Neuronal stem cell (in vitro differentiated cells): Measurements from ENCODE around the gene SCUBE2.

Source experiments
- DNase-seq: peaks from one replicate; pipeline ENCODE4 v3.0.0-alpha.2; 2013; ENCODE audit warnings: low spot score
- H2AFZ ChIP-seq: one replicate; pipeline ENCODE4 v1.6.1; 2013; ENCODE audit warnings: mild to moderate bottlenecking, low read length, inconsistent platforms
- H2AK5ac ChIP-seq: 2 replicates; pipeline ENCODE4 v1.6.1; 2013; ENCODE audit warnings: low read depth, mild to moderate bottlenecking, inconsistent platforms, low read length, moderate library complexity, mixed read lengths
- H2BK120ac ChIP-seq: 2 replicates; pipeline ENCODE4 v1.6.1; 2013; ENCODE audit warnings: low read depth, mild to moderate bottlenecking, inconsistent platforms, low read length, moderate library complexity, mixed read lengths
- H2BK12ac ChIP-seq: one replicate; pipeline ENCODE4 v1.6.1; 2013; ENCODE audit warnings: low read length, inconsistent platforms
- H2BK15ac ChIP-seq: 2 replicates; pipeline ENCODE4 v1.6.1; 2013; ENCODE audit warnings: mild to moderate bottlenecking, low read length, inconsistent platforms, mixed read lengths
- H2BK5ac ChIP-seq: one replicate; pipeline ENCODE4 v1.6.1; 2013; ENCODE audit warnings: inconsistent platforms, mild to moderate bottlenecking, low read length, moderate library complexity
- H3K14ac ChIP-seq: one replicate; pipeline ENCODE4 v1.6.1; 2013; ENCODE audit warnings: low read length, inconsistent platforms
- H3K18ac ChIP-seq: 2 replicates; pipeline ENCODE4 v1.6.1; 2013; ENCODE audit warnings: low read length, inconsistent platforms
- H3K23ac ChIP-seq: 2 replicates; pipeline ENCODE4 v1.6.1; 2013; ENCODE audit warnings: low read depth, mild to moderate bottlenecking, mixed read lengths, low read length, inconsistent platforms; ENCODE audit not compliant: poor library complexity
- H3K27ac ChIP-seq: replicated peaks from 3 replicates; pipeline ENCODE4 v1.5.1; 2013; ENCODE audit warnings: low read length, inconsistent platforms
- H3K27me3 ChIP-seq, 3 experiments: 2 replicates each; pipeline ENCODE4 v1.6.1; 2013; ENCODE audit warnings: low read length in 3 of 3, mild to moderate bottlenecking in 2 of 3, inconsistent platforms in 1 of 3, low read depth in 1 of 3, mixed read lengths in 1 of 3, moderate library complexity in 1 of 3; ENCODE audit not compliant: control insufficient read depth in 3 of 3, insufficient read depth in 3 of 3
- H3K36me3 ChIP-seq, 2 donors: replicated peaks in 1 of 2; 2 replicates each; pipeline ENCODE4 v1.6.1; 2013; ENCODE audit warnings: low read length in 2 of 2; ENCODE audit not compliant: control insufficient read depth in 2 of 2, insufficient read depth in 2 of 2
- H3K4ac ChIP-seq: 2 replicates; pipeline ENCODE4 v1.6.1; 2013; ENCODE audit warnings: inconsistent platforms, mild to moderate bottlenecking, low read length, moderate library complexity
- H3K4me1 ChIP-seq, 2 donors: 1 replicate in 1 of 2; 2 replicates in 1 of 2; pipeline ENCODE4 v1.6.1; 2013; ENCODE audit warnings: low read length in 2 of 2, low read depth in 1 of 2; ENCODE audit not compliant: control insufficient read depth in 2 of 2, insufficient read depth in 1 of 2
- H3K4me2 ChIP-seq: one replicate; pipeline ENCODE4 v1.6.1; 2013; ENCODE audit warnings: mild to moderate bottlenecking, low read length, inconsistent platforms; ENCODE audit not compliant: insufficient read depth, poor library complexity, severe bottlenecking
- H3K4me3 ChIP-seq, 2 donors: 2 replicates each; pipeline ENCODE4 v1.5.1; 2013; ENCODE audit warnings: low read length in 2 of 2, mild to moderate bottlenecking in 2 of 2, inconsistent platforms in 1 of 2, moderate library complexity in 1 of 2
- H3K79me1 ChIP-seq: one replicate; pipeline ENCODE4 v1.6.1; 2013; ENCODE audit warnings: low read depth, mild to moderate bottlenecking, inconsistent platforms, low read length, moderate library complexity
- H3K9ac ChIP-seq: one replicate; pipeline ENCODE4 v1.6.1; 2013; ENCODE audit warnings: mild to moderate bottlenecking, low read depth, low read length, inconsistent platforms; ENCODE audit not compliant: poor library complexity
- H3K9me3 ChIP-seq, 2 donors: replicated peaks in 1 of 2; 2 replicates each; pipeline versions ENCODE3 to v1.6.1; 2013; ENCODE audit warnings: low read length in 2 of 2, mild to moderate bottlenecking in 2 of 2, inconsistent platforms in 1 of 2, low read depth in 1 of 2, mixed read lengths in 1 of 2, moderate library complexity in 1 of 2; ENCODE audit not compliant: control insufficient read depth in 2 of 2, insufficient read depth in 1 of 2
- H4K8ac ChIP-seq: one replicate; pipeline ENCODE4 v1.6.1; 2013; ENCODE audit warnings: low read depth, mild to moderate bottlenecking, inconsistent platforms, low read length, moderate library complexity
- H4K91ac ChIP-seq: one replicate; pipeline ENCODE4 v1.6.1; 2013; ENCODE audit warnings: low read length, low read depth, mild to moderate bottlenecking, inconsistent platforms; ENCODE audit not compliant: poor library complexity
- WGBS, 2 donors: extraction: QIAGEN DNeasy Blood & Tissue Kit; methylation state at CpG; one replicate each; pipeline ENCODE4 v1.1.7; 2013; ENCODE audit warnings: missing lambda C conversion rate in 2 of 2, mixed read lengths in 1 of 2; ENCODE audit not compliant: insufficient read length in 2 of 2, insufficient replicate concordance in 1 of 2; ENCODE audit errors: extremely low coverage in 2 of 2; 5-methylcytosine and 5-hydroxymethylcytosine counted together

The SCUBE2 gene

GRCh38 chr11:9092072-9092471, 673 bp upstream of the SCUBE2 start:
- Histone ChIP-seq H3K36me3 (no peaks in the 10 kb centered on the region), H3K14ac (no peak overlapping the region), H2AK5ac (no peak overlapping the region), H2BK120ac (no peak overlapping the region), H3K79me1 (no peaks in the 10 kb centered on the region), H4K8ac (no peak overlapping the region), H3K4ac (no peak overlapping the region), H2BK12ac (no peak overlapping the region), H3K9ac (no peak overlapping the region), H3K4me3 (peak overlapping the region in 1 of 2 donors; percentile 41), H2BK15ac (no peak overlapping the region), H3K4me1 (peaks cover 4 to 5% of the 10 kb centered on the region in 2 donors), H2AFZ (peak overlapping the region; percentile 70), H3K27me3 (peaks cover 0 to 56% (median 18%) of the 10 kb centered on the region in 3 experiments), H3K23ac (no peak overlapping the region), H4K91ac (no peak overlapping the region), H3K9me3 (no peaks in the 10 kb centered on the region), H3K18ac (no peak overlapping the region), H3K27ac (no peak overlapping the region), H3K4me2 (no peak overlapping the region), H2BK5ac (no peak overlapping the region)
- DNase-seq: no peak
- whole genome bisulfite sequencing, 2 donors: no CpG with 5 or more reads among the region's 4 CpGs

- H3K79me1 ChIP-seq: no peaks in the 10 kb centered on the region
- peak overlapping the region; percentile 90 for H3K4me2 ChIP-seq
- no peak overlapping the region for H2BK5ac ChIP-seq
- H4K8ac ChIP-seq: no peak overlapping the region
- no peaks in the 10 kb centered on the region for H3K36me3 ChIP-seq
- H3K27me3 ChIP-seq: peaks cover 0 to 57% (median 18%) of the 10 kb centered on the region in 3 experiments
- no peak overlapping the region for H2BK12ac ChIP-seq
- H2AK5ac ChIP-seq: no peak overlapping the region
- no peak for DNase-seq
- no peak overlapping the region for H3K23ac ChIP-seq
- WGBS, 2 donors: no CpG with 5 or more reads among the region's 20 CpGs
- no peak overlapping the region for H3K4ac ChIP-seq
- no peak overlapping the region for H4K91ac ChIP-seq
- peak overlapping the region; percentile 73 for H2BK15ac ChIP-seq
- peak overlapping the region; percentile 80 for H3K9ac ChIP-seq
- H3K4me1 ChIP-seq: peaks cover 4 to 5% of the 10 kb centered on the region in 2 donors
- H3K27ac ChIP-seq: no peak overlapping the region
- peak overlapping the region; percentile 95 for H2AFZ ChIP-seq
- no peaks in the 10 kb centered on the region for H3K9me3 ChIP-seq
- no peak overlapping the region for H2BK120ac ChIP-seq
- peak overlapping the region; percentile 91 for H3K18ac ChIP-seq
- H3K14ac ChIP-seq: no peak overlapping the region
- H3K4me3 ChIP-seq: peak overlapping the region; percentile 41 to 84
Observed at GRCh38 chr11:9090488-9091043, 833 bp downstream of the SCUBE2 start.

DNA sequence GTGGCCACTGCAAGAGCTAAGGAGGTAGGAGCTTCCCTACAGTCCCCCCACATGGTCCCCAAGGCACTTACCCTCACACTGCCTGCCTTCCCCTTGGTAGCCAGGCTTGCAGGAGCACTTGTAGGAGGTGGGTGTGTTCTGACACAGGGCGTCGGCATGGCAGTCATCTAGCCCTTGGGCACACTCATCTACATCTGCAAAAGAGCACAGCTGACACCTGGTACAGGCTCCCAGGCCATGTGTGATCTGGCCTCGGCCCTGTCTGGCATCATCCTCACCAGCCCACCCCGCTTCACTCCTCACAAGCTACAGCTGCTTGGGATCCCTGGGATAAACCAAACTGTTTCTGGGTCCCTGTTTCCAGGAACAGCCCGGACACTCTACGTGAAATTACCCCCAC, 1.8 kb downstream of the SCUBE2 start:
- Histone ChIP-seq H3K27ac (no peak overlapping the region), H4K8ac (no peak overlapping the region), H3K18ac (peak overlapping the region; percentile 27), H3K4ac (no peak overlapping the region), H3K79me1 (no peaks in the 10 kb centered on the region), H2AK5ac (no peak overlapping the region), H2BK5ac (no peak overlapping the region), H3K36me3 (no peaks in the 10 kb centered on the region), H4K91ac (no peak overlapping the region), H2AFZ (no peak overlapping the region), H3K23ac (peak overlapping the region; percentile 7), H3K4me3 (no peak overlapping the region), H2BK15ac (no peak overlapping the region), H3K27me3 (peaks cover 0 to 61% (median 18%) of the 10 kb centered on the region in 3 experiments), H3K4me1 (peaks cover 4 to 5% of the 10 kb centered on the region in 2 donors), H2BK120ac (no peak overlapping the region), H3K4me2 (no peak overlapping the region), H2BK12ac (no peak overlapping the region), H3K9ac (no peak overlapping the region), H3K9me3 (no peaks in the 10 kb centered on the region), H3K14ac (no peak overlapping the region)
- WGBS, 2 donors: no CpG with 5 or more reads among the region's 6 CpGs
- DNase-seq: no peak

- no peak overlapping the region for H2BK15ac ChIP-seq
- H2BK12ac ChIP-seq: no peak overlapping the region
- H3K4me1 ChIP-seq: peaks cover 4 to 5% of the 10 kb centered on the region in 2 donors
- no peak overlapping the region for H2BK5ac ChIP-seq
- no peak overlapping the region for H4K91ac ChIP-seq
- no peak overlapping the region for H2AFZ ChIP-seq
- no peaks in the 10 kb centered on the region for H3K9me3 ChIP-seq
- no peak overlapping the region for H3K4ac ChIP-seq
- WGBS, 2 donors: no CpG with 5 or more reads among the region's 3 CpGs
- no peak overlapping the region for H3K9ac ChIP-seq
- no peak overlapping the region for H3K14ac ChIP-seq
- H3K23ac ChIP-seq: no peak overlapping the region
- no peak overlapping the region for H2AK5ac ChIP-seq
- H3K27me3 ChIP-seq: peaks cover 0 to 61% (median 18%) of the 10 kb centered on the region in 3 experiments
- H3K4me2 ChIP-seq: no peak overlapping the region
- H3K4me3 ChIP-seq: no peak overlapping the region
- no peak overlapping the region for H3K18ac ChIP-seq
- DNase-seq: no peak
- H3K27ac ChIP-seq: no peak overlapping the region
- H4K8ac ChIP-seq: no peak overlapping the region
- H3K36me3 ChIP-seq: no peaks in the 10 kb centered on the region
- no peak overlapping the region for H2BK120ac ChIP-seq
- no peaks in the 10 kb centered on the region for H3K79me1 ChIP-seq
Observed at GRCh38 chr11:9089061-9089460, 2.3 kb downstream of the SCUBE2 start.
